Upper lobe of left lung (tissue), 6 donors: ENCODE results near the gene CASP6. TPM values are rescaled to one million over a fixed set of nuclear protein-coding genes. Genes with fewer than 3 reads are reported as not detected.

ENCODE experiments used
- ATAC-seq, 2 donors: fragments of 200-7000 bp; cut with Tn5 transposase; one replicate each; pipeline ENCODE4 v1.9.1; 2022; ENCODE audit warnings: mild to moderate bottlenecking in 2 of 2, moderate library complexity in 2 of 2; ENCODE audit not compliant: low FRiP score in 2 of 2
- DNase-seq, 2 donors: peaks; one replicate each; pipeline ENCODE4 v3.0.0-alpha.2; 2019 to 2020
- H3K27ac ChIP-seq, 4 donors: fragments of 200-600 bp; sonication (generic); one replicate each; pipeline ENCODE4 v1.5.1; 2016 to 2019
- H3K27me3 ChIP-seq, 4 donors: fragments of 200-600 bp; sonication (generic); one replicate each; pipeline ENCODE4 v1.5.1; 2017 to 2019
- H3K36me3 ChIP-seq, 4 donors: fragments of 200-600 bp; sonication (generic); one replicate each; pipeline ENCODE4 v1.5.1; 2016 to 2019
- H3K4me1 ChIP-seq, 4 donors: fragments of 200-600 bp; sonication (generic); one replicate each; pipeline ENCODE4 v1.5.1; 2018 to 2019
- H3K4me3 ChIP-seq, 4 donors: fragments of 200-600 bp; sonication (generic); one replicate each; pipeline ENCODE4 v1.5.1; 2017 to 2019; ENCODE audit warnings: mild to moderate bottlenecking in 2 of 4, moderate library complexity in 1 of 4
- H3K9me3 ChIP-seq, 4 donors: fragments of 200-600 bp; sonication (generic); one replicate each; pipeline ENCODE4 v1.5.1; 2018 to 2019
- EP300 ChIP-seq, 4 donors: sonication (generic); formaldehyde crosslinking; IDR thresholded peaks; one replicate each; pipeline ENCODE4 v1.5.1; 2017; ENCODE audit warnings: antibody characterized with exemption in 4 of 4, control low read depth in 2 of 4
- POLR2A ChIP-seq, 4 donors: fragments of 450-650 bp; IDR thresholded peaks; one replicate each; pipeline ENCODE4 v1.5.1; 2016 to 2017; ENCODE audit warnings: antibody characterized with exemption in 4 of 4, mild to moderate bottlenecking in 2 of 4
- POLR2AphosphoS5 ChIP-seq, 2 donors: sonication (generic); formaldehyde crosslinking; IDR thresholded peaks; one replicate each; pipeline ENCODE4 v1.5.1; 2017; ENCODE audit warnings: antibody characterized with exemption in 2 of 2
- WGBS, 2 donors: methylation state at CpG; one replicate each; pipeline ENCODE4 v1.1.5; 2017 to 2018; 5-methylcytosine and 5-hydroxymethylcytosine counted together
- total RNA-seq, 6 donors: library from RNA; depleted of rRNA in 4 of 6; stranded (reverse); fragments of >200 nt in 4 of 6; gene quantifications; one replicate each; pipeline versions ENCODE4 v1.1.0 to v1.2.1, GENCODE V29; 2016 to 2021
- TF ChIP-seq, protein P1 (sequence below), 6 experiments: fragments of 450-650 bp in 4 of 6; fragments of 200-600 bp in 2 of 6; sonication (generic) in 2 of 6; IDR thresholded peaks; one replicate each; pipeline ENCODE4 v1.5.1; 2016 to 2019; ENCODE audit warnings: antibody characterized with exemption in 6 of 6
- donor health status: DM: no; HTN: no; CAD: no; lungs with moderate emphysema.
- donor health status: DM: no; HTN: yes; CAD: no; lungs with severe emphysema.

The CASP6 gene
- total RNA-seq, 6 donors from 2014 or later = 12.1 to 29.5 (median 15.5) TPM

DNA sequence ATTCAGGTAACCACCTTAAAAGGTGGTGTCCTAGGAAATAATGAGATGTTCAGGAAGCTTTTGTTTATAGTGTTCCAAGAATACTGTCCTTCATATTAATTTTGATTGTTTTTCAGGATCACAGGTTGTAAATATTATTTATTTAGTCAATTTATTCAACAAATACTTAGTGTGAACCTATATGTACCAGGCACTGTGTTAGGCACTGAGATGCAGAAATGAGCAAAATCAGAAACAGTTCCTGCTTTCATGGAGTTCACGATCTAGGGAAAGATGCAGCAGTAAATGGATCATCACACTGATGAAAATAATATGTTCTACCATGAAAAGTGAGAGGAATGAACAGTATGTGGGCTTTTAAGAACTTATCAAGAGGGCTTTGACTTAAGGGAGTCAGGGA is 44.9 kb upstream of the CASP6 start:
- ATAC-seq = no peak
- TF ChIP-seq, protein P1, sequence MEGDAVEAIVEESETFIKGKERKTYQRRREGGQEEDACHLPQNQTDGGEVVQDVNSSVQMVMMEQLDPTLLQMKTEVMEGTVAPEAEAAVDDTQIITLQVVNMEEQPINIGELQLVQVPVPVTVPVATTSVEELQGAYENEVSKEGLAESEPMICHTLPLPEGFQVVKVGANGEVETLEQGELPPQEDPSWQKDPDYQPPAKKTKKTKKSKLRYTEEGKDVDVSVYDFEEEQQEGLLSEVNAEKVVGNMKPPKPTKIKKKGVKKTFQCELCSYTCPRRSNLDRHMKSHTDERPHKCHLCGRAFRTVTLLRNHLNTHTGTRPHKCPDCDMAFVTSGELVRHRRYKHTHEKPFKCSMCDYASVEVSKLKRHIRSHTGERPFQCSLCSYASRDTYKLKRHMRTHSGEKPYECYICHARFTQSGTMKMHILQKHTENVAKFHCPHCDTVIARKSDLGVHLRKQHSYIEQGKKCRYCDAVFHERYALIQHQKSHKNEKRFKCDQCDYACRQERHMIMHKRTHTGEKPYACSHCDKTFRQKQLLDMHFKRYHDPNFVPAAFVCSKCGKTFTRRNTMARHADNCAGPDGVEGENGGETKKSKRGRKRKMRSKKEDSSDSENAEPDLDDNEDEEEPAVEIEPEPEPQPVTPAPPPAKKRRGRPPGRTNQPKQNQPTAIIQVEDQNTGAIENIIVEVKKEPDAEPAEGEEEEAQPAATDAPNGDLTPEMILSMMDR (IDR thresholded peaks at IDR 0.05) = no peak
- TF ChIP-seq EP300 (IDR thresholded peaks at IDR 0.05) = no peak
- no peak for TF ChIP-seq POLR2AphosphoS5 (IDR thresholded peaks at IDR 0.05)
- no peak for TF ChIP-seq POLR2A (IDR thresholded peaks at IDR 0.05)
- 93 to 98% methylated on average over 1 of the region's 1 CpG for WGBS, 2 donors
- H3K27me3 ChIP-seq = no peaks in the 10 kb centered on the region
- no peak overlapping the region for H3K4me3 ChIP-seq
- H3K27ac ChIP-seq = no peak overlapping the region
- H3K9me3 ChIP-seq = no peaks in the 10 kb centered on the region
- DNase-seq = no peak
- H3K36me3 ChIP-seq = no peaks in the 10 kb centered on the region
- H3K4me1 ChIP-seq = no peaks in the 10 kb centered on the region

DNA sequence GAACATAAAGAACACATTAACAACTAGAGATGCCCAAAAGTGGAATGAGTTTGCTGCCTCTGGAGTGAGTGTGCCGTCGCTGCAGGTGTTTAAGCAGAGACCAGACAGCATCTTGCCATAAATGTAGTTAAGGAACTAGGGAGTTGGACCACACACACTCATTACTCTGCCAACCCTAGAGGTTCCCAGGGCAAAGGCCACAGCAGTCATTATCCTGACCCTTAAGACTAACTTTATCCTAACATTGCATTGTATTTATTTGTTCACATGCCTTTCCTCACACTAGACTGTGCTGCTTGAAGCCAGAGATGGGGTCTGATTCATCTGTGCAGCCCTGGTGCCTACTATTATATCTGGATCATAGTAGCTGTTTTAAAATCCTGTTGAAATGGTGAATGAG is 43.5 kb upstream of the CASP6 start:
- Histone ChIP-seq H3K27ac (no peak overlapping the region), H3K4me1 (no peaks in the 10 kb centered on the region), H3K36me3 (no peaks in the 10 kb centered on the region), H3K27me3 (no peaks in the 10 kb centered on the region), H3K4me3 (no peak overlapping the region), H3K9me3 (no peaks in the 10 kb centered on the region)
- TF ChIP-seq EP300 (IDR thresholded peaks at IDR 0.05) (no peak), POLR2A (IDR thresholded peaks at IDR 0.05) (no peak), POLR2AphosphoS5 (IDR thresholded peaks at IDR 0.05) (no peak)
- TF ChIP-seq, protein P1 (IDR thresholded peaks at IDR 0.05) = no peak
- WGBS, 2 donors = 79 to 91% methylated on average over 2 of the region's 2 CpGs
- DNase-seq (no peak), ATAC-seq (no peak)

DNA sequence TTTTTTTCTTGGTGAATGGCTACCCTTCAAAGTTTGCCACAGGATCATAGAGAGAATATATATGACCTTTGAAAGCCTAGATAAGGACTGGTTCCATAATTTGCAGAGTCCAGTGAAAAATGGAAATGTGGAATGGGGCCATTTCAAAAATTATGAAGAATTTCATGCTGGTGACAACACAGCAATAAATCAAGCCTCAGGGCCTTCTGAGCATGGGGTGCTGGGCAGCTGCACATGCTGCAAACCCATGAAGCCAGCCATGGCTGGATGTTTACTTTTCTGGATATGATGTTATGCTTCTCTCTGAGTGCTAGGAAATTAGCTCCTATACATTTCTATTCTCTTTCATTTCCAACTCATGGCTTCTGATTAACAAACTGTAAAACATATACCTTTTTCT is 42.6 kb upstream of the CASP6 start:
- H3K27me3 ChIP-seq = no peaks in the 10 kb centered on the region
- no peak overlapping the region for H3K4me3 ChIP-seq
- H3K4me1 ChIP-seq = no peaks in the 10 kb centered on the region
- DNase-seq (no peak), ATAC-seq (no peak)
- no peaks in the 10 kb centered on the region for H3K9me3 ChIP-seq
- no peak overlapping the region for H3K27ac ChIP-seq
- TF ChIP-seq, protein P1 (IDR thresholded peaks at IDR 0.05) = no peak
- TF ChIP-seq POLR2A (IDR thresholded peaks at IDR 0.05) (no peak), EP300 (IDR thresholded peaks at IDR 0.05) (no peak), POLR2AphosphoS5 (IDR thresholded peaks at IDR 0.05) (no peak)
- no peaks in the 10 kb centered on the region for H3K36me3 ChIP-seq

DNA sequence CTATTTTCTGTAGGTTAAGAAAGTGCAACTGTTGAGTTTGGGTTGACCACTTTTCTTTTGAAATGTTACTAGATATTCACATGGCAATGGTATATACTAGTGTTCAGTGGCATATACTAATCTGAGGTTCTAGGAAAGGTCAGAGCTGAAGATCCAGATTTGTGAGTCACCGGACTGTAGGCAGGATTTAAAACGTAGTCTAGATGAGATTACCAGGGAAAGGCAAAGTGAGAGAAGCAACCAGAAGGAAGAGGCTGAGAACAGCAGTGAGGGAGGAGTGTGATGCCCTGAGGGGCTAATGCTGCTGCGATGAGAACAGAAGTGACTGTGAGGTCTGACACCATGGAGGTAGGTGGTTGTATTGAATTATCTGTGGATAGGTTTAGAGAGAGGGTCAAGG is 36.3 kb upstream of the CASP6 start:
- TF ChIP-seq POLR2AphosphoS5 (IDR thresholded peaks at IDR 0.05) (no peak), EP300 (IDR thresholded peaks at IDR 0.05) (no peak), POLR2A (IDR thresholded peaks at IDR 0.05) (no peak)
- TF ChIP-seq, protein P1 (IDR thresholded peaks at IDR 0.05) = no peak
- Histone ChIP-seq H3K27me3 (no peaks in the 10 kb centered on the region), H3K36me3 (no peaks in the 10 kb centered on the region), H3K9me3 (no peaks in the 10 kb centered on the region), H3K4me1 (no peaks in the 10 kb centered on the region), H3K4me3 (no peak overlapping the region), H3K27ac (no peak overlapping the region)
- WGBS, 2 donors = 85 to 89% methylated on average over 3 of the region's 3 CpGs
- ATAC-seq = no peak
- DNase-seq = no peak

DNA sequence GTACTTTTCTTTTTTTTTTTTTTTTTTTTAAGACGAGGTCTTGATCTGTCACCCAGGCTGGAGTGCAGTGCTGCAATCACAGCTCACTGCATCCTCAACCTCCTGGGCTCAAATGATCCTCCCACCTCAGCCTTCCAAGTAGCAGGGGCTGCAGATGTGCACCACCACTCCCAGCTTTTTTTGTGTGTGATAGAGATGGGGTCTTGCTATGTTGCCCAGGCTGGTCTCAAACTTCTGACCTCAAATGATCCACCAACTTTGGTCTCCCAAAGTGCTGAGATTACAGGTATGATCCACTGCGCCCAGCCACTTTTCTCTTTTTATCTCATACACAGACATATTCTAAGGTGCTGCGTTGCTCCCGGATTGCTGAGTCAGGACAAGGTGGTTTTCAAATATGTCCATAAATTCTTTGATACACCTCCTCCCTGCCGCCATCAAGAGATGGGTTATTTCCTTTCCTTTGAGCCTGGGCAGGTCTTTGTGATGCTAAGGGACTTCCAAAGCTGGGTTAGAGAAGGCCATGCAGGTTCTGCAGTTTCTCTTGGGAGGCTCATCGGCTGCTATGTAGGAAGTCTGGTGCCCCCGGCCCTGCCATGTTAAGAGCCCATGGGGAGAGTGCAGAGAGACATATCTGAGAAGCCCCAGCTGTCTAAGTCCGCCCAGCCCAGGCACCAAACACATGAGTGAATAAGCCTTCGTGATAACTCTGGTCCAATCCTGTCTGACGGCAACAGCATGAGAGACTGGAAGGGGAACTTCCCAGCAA is 35.0 kb upstream of the CASP6 start:
- Histone ChIP-seq H3K27me3 (no peaks in the 10 kb centered on the region), H3K4me3 (no peak overlapping the region), H3K27ac (no peak overlapping the region), H3K36me3 (no peaks in the 10 kb centered on the region), H3K9me3 (no peaks in the 10 kb centered on the region), H3K4me1 (no peaks in the 10 kb centered on the region)
- no peak for DNase-seq
- ATAC-seq = no peak
- no peak for TF ChIP-seq POLR2AphosphoS5 (IDR thresholded peaks at IDR 0.05)
- TF ChIP-seq EP300 (IDR thresholded peaks at IDR 0.05) = no peak
- TF ChIP-seq POLR2A (IDR thresholded peaks at IDR 0.05) = no peak
- TF ChIP-seq, protein P1 (IDR thresholded peaks at IDR 0.05) = no peak
- WGBS, 2 donors = 91 to 92% methylated on average over 10 of the region's 10 CpGs
